Measurements from ENCODE around the gene ANKRD11.
"Not testable (repeated sequence)": the region's sequence is repeated elsewhere in the genome, so short reads cannot be mapped to it uniquely, and the experiment has no call there.

ANKRD11 gene

GRCh38 chr16:89280546-89281188 is 209.7 kb downstream of the ANKRD11 start:
- DNase-seq (ENCODE audit: low spot score), result no peak

GRCh38 chr16:89279666-89280481 is 210.5 kb downstream of the ANKRD11 start:
- no peak for DNase-seq (ENCODE audit: low spot score)

- no peak for DNase-seq (ENCODE audit: low spot score)
Measured at GRCh38 chr16:89278441-89279240, 211.7 kb downstream of the ANKRD11 start.

- DNase-seq (ENCODE audit: low spot score), result no peak
Measured at GRCh38 chr16:89277641-89278341, 212.6 kb downstream of the ANKRD11 start.

GRCh38 chr16:89277049-89277448 is 213.3 kb downstream of the ANKRD11 start:
- DNase-seq (ENCODE audit: low spot score), result no peak

- DNase-seq (ENCODE audit: low spot score), result no peak
Measured at GRCh38 chr16:89275837-89276720, 214.3 kb downstream of the ANKRD11 start.

- no peak for DNase-seq (ENCODE audit: low spot score)
Measured at GRCh38 chr16:89275284-89275584, 215.1 kb downstream of the ANKRD11 start.

- no peak for DNase-seq (ENCODE audit: low spot score)
Measured at GRCh38 chr16:89274561-89275283, 215.6 kb downstream of the ANKRD11 start.

- DNase-seq (ENCODE audit: low spot score), result no peak
Measured at GRCh38 chr16:89273741-89274472, 216.5 kb downstream of the ANKRD11 start.

- no peak for DNase-seq (ENCODE audit: low spot score)
Measured at GRCh38 chr16:89272631-89273030, 217.7 kb downstream of the ANKRD11 start.

GRCh38 chr16:89270666-89271345 is 219.6 kb downstream of the ANKRD11 start:
- no peak for DNase-seq (ENCODE audit: low spot score)

GRCh38 chr16:89269805-89270665 is 220.3 kb downstream of the ANKRD11 start:
- no peak for DNase-seq (ENCODE audit: low spot score)

GRCh38 chr16:89268987-89269735 is 221.2 kb downstream of the ANKRD11 start:
- DNase-seq (ENCODE audit: low spot score), result no peak

- DNase-seq (ENCODE audit: low spot score), result no peak
Measured at GRCh38 chr16:89268585-89268984, 221.8 kb downstream of the ANKRD11 start.

GRCh38 chr16:89267746-89268145 is 222.6 kb downstream of the ANKRD11 start:
- DNase-seq (ENCODE audit: low spot score), result not testable (repeated sequence)

GRCh38 chr16:89266521-89267134 is 223.7 kb downstream of the ANKRD11 start:
- DNase-seq (ENCODE audit: low spot score), result no peak

GRCh38 chr16:89265647-89266046 is 224.7 kb downstream of the ANKRD11 start:
- DNase-seq (ENCODE audit: low spot score), result no peak
